GM23338 (cell line): ENCODE results near the gene KRTAP10-1. TPM values are rescaled to one million over a fixed set of nuclear protein-coding genes. Genes with fewer than 3 reads are reported as not detected.

Source experiments
- ATAC-seq: fragments of 200-7000 bp; cut with Tn5 transposase; 3 replicates; pipeline ENCODE4 v1.9.1; 2020
- DNase-seq: peaks from one replicate; pipeline ENCODE4 v3.0.0-alpha.2; 2015; ENCODE audit warnings: low spot score
- H2AFZ ChIP-seq: fragments of 200-600 bp; sonication (generic); 2 replicates; pipeline ENCODE4 v1.8.0; 2016; ENCODE audit warnings: antibody characterized with exemption, mild to moderate bottlenecking, moderate library complexity
- H3F3A ChIP-seq: fragments of 200-600 bp; sonication (generic); replicated peaks from 2 replicates; pipeline ENCODE4 v1.8.0; 2017; ENCODE audit warnings: antibody characterized with exemption, mixed run types, low read depth
- H3K27ac ChIP-seq: fragments of 200-600 bp; sonication (generic); 2 replicates; pipeline ENCODE4 v1.6.1; 2016; ENCODE audit warnings: low read depth
- H3K27me3 ChIP-seq: fragments of 200-600 bp; sonication (generic); 2 replicates; pipeline ENCODE4 v1.8.0; 2016; ENCODE audit warnings: mild to moderate bottlenecking, mixed run types, moderate library complexity; ENCODE audit not compliant: insufficient read depth
- H3K36me3 ChIP-seq: fragments of 200-600 bp; sonication (generic); 2 replicates; pipeline ENCODE4 v1.8.0; 2016; ENCODE audit warnings: mild to moderate bottlenecking; ENCODE audit not compliant: insufficient read depth
- H3K4me1 ChIP-seq: fragments of 200-600 bp; sonication (generic); 2 replicates; pipeline ENCODE4 v1.8.0; 2016; ENCODE audit warnings: mild to moderate bottlenecking, moderate library complexity; ENCODE audit not compliant: insufficient read depth
- H3K4me2 ChIP-seq: fragments of 200-600 bp; sonication (generic); 2 replicates; pipeline ENCODE4 v1.7.1; 2017; ENCODE audit warnings: mixed run types
- H3K4me3 ChIP-seq: fragments of 200-600 bp; sonication (generic); 2 replicates; pipeline ENCODE4 v1.6.1; 2016; ENCODE audit warnings: mixed run types
- H3K79me2 ChIP-seq: fragments of 200-600 bp; sonication (generic); replicated peaks from 2 replicates; pipeline ENCODE4 v1.8.0; 2017; ENCODE audit warnings: mild to moderate bottlenecking; ENCODE audit not compliant: insufficient read depth
- H3K9me2 ChIP-seq: fragments of 200-600 bp; sonication (generic); 2 replicates; pipeline ENCODE4 v1.8.0; 2017; ENCODE audit not compliant: insufficient read depth
- H4K20me1 ChIP-seq: fragments of 200-600 bp; sonication (generic); replicated peaks from 2 replicates; pipeline ENCODE4 v1.8.0; 2017; ENCODE audit warnings: mild to moderate bottlenecking; ENCODE audit not compliant: insufficient read depth
- H3K27ac Mint-ChIP-seq: 2 replicates; pipeline ENCODE4 v1.8.0; 2020; ENCODE audit warnings: inconsistent platforms, mild to moderate bottlenecking, moderate library complexity, mixed read lengths
- H3K27me3 Mint-ChIP-seq: 3 replicates; pipeline ENCODE4 v1.8.0; 2022; ENCODE audit warnings: low read depth, mild to moderate bottlenecking, moderate library complexity, mixed read lengths, inconsistent platforms; ENCODE audit not compliant: insufficient read depth, poor library complexity
- H3K36me3 Mint-ChIP-seq: 3 replicates; pipeline ENCODE4 v1.8.0; 2021; ENCODE audit warnings: low read depth, mild to moderate bottlenecking, inconsistent platforms, moderate library complexity, mixed read lengths
- H3K4me1 Mint-ChIP-seq: 3 replicates; pipeline ENCODE4 v1.8.0; 2020; ENCODE audit warnings: mild to moderate bottlenecking, inconsistent platforms, mixed read lengths
- H3K4me3 Mint-ChIP-seq: 3 replicates; pipeline ENCODE4 v1.8.0; 2021; ENCODE audit warnings: moderate library complexity, mild to moderate bottlenecking, inconsistent platforms, mixed read lengths
- H3K9me3 Mint-ChIP-seq: 3 replicates; pipeline ENCODE4 v1.8.0; 2020; ENCODE audit warnings: moderate library complexity, mild to moderate bottlenecking, inconsistent platforms, mixed read lengths
- CREB1 ChIP-seq: fragments of 250-450 bp; sonication (Bioruptor Pico); IDR thresholded peaks from 2 replicates; pipeline ENCODE4 v1.5.0; 2020; ENCODE audit warnings: low read depth, mild to moderate bottlenecking, moderate library complexity
- CTCF ChIP-seq, 2 experiments: fragments of 200-600 bp in 1 of 2; sonication (generic) in 1 of 2; conservative IDR thresholded peaks; 2 replicates each; pipeline versions ENCODE4 v1.5.1 to v1.6.1; 2016 to 2017; ENCODE audit warnings: antibody characterized with exemption in 2 of 2, low read depth in 2 of 2, mild to moderate bottlenecking in 2 of 2, moderate library complexity in 1 of 2
- ETS1 ChIP-seq: IDR thresholded peaks from 2 replicates; pipeline ENCODE4 v1.6.1; 2016; ENCODE audit warnings: antibody characterized with exemption
- EZH2 ChIP-seq: fragments of 200-600 bp; sonication (generic); IDR thresholded peaks from one replicate; pipeline ENCODE4 v1.8.0; 2017; ENCODE audit warnings: antibody characterized with exemption, mild to moderate bottlenecking, low read depth; ENCODE audit not compliant: unreplicated experiment
- EZH2phosphoT487 ChIP-seq: fragments of 200-600 bp; sonication (generic); IDR thresholded peaks from one replicate; pipeline ENCODE4 v1.8.1; 2018; ENCODE audit warnings: antibody characterized with exemption; ENCODE audit not compliant: unreplicated experiment
- JUNB ChIP-seq: IDR thresholded peaks from one replicate; pipeline ENCODE4 v1.6.1; 2016; ENCODE audit warnings: antibody characterized with exemption; ENCODE audit not compliant: unreplicated experiment
- NANOG ChIP-seq: IDR thresholded peaks from 2 replicates; pipeline ENCODE4 v1.6.1; 2016; ENCODE audit warnings: antibody characterized with exemption, borderline replicate concordance
- POLR2AphosphoS5 ChIP-seq: IDR thresholded peaks from 2 replicates; pipeline ENCODE4 v1.6.1; 2016; ENCODE audit warnings: antibody characterized with exemption, low read depth
- REST ChIP-seq: IDR thresholded peaks from one replicate; pipeline ENCODE4 v1.6.1; 2018; ENCODE audit warnings: antibody characterized with exemption; ENCODE audit not compliant: unreplicated experiment
- STAT1 ChIP-seq: IDR thresholded peaks from one replicate; pipeline ENCODE4 v1.6.1; 2016; ENCODE audit warnings: antibody characterized with exemption; ENCODE audit not compliant: unreplicated experiment
- ZNF114 ChIP-seq: fragments of 250-450 bp; sonication (Bioruptor Pico); IDR thresholded peaks from 2 replicates; pipeline ENCODE4 v1.5.0; 2020; ENCODE audit warnings: mild to moderate bottlenecking, moderate library complexity
- ZNF331 ChIP-seq: fragments of 250-450 bp; sonication (Bioruptor Pico); IDR thresholded peaks from 2 replicates; pipeline ENCODE4 v1.5.0; 2020; ENCODE audit warnings: low read depth, mild to moderate bottlenecking, moderate library complexity
- ZNF462 ChIP-seq: fragments of 250-450 bp; sonication (Bioruptor Pico); IDR thresholded peaks from 2 replicates; pipeline ENCODE4 v1.5.0; 2020; ENCODE audit warnings: mild to moderate bottlenecking, moderate library complexity
- polyA plus RNA-seq: library from polyadenylated mRNA; unstranded; fragments of >200 nt; fragmentation: Nextera tagmentation; extraction: Ambion mirVana; gene quantifications from 2 replicates; pipeline ENCODE4 v1.2.1, GENCODE V29; 2016
- total RNA-seq: library from RNA; depleted of rRNA; stranded (reverse); fragments of >200 nt; shearing (Covaris generic); gene quantifications from 2 replicates; pipeline ENCODE4 v1.2.3, GENCODE V29; 2014

Gene KRTAP10-1
- total and polyA plus RNA-seq, 2 experiments from 2014 or later: not detected

GRCh38 chr21:44582055-44582454 lies 42.1 kb upstream of the KRTAP10-1 start:
- H3K79me2 ChIP-seq: no peaks in the 10 kb centered on the region
- DNase-seq: no peak
- Mint-ChIP-seq H3K36me3 (peaks cover 3% of the 10 kb centered on the region; the same call in 2 of the 3 replicates), H3K4me3 (no peak overlapping the region), H3K27ac (no peak overlapping the region), H3K27me3 (peaks cover 13% of the 10 kb centered on the region), H3K4me1 (peaks cover 7% of the 10 kb centered on the region), H3K9me3 (peaks cover 20% of the 10 kb centered on the region)
- H3K9me2 ChIP-seq: no peaks in the 10 kb centered on the region
- no peak overlapping the region for H2AFZ ChIP-seq
- H3K27ac ChIP-seq: no peak overlapping the region
- no peaks in the 10 kb centered on the region for H3F3A ChIP-seq
- H3K4me1 ChIP-seq: no peaks in the 10 kb centered on the region
- no peak overlapping the region for H3K4me2 ChIP-seq
- no peaks in the 10 kb centered on the region for H3K36me3 ChIP-seq
- H3K4me3 ChIP-seq: no peak overlapping the region
- no peaks in the 10 kb centered on the region for H3K27me3 ChIP-seq
- ATAC-seq: no peak
- TF ChIP-seq STAT1 (no peak), JUNB (no peak), NANOG (no peak), REST (no peak), CREB1 (CRISPR knock-in tag) (no peak), ETS1 (no peak), EZH2phosphoT487 (no peak), ZNF331 (CRISPR knock-in tag) (no peak), ZNF462 (no peak), ZNF114 (CRISPR knock-in tag) (no peak), CTCF (conservative IDR thresholded peaks at IDR 0.05; ENCODE audit: low read depth in 2 of 2) (no peak), EZH2 (no peak), POLR2AphosphoS5 (no peak)
- H4K20me1 ChIP-seq: no peaks in the 10 kb centered on the region
